ACC112 (cell line): Measurements from ENCODE around the gene ANKLE2.
"Not testable (repeated sequence)": the region's sequence is repeated elsewhere in the genome, so short reads cannot be mapped to it uniquely, and the experiment has no call there.

ENCODE experiments used
- H2AFZ ChIP-seq: fragments of 200-600 bp; sonication (generic); one replicate; pipeline ENCODE4 v1.6.0; 2017; ENCODE audit warnings: antibody characterized with exemption, low read length; ENCODE audit not compliant: unreplicated experiment
- H3K27ac ChIP-seq: fragments of 200-600 bp; sonication (generic); 2 replicates; pipeline ENCODE4 v1.5.1; 2014; ENCODE audit warnings: low read depth, mild to moderate bottlenecking, antibody characterized with exemption, low read length, moderate library complexity
- H3K27me3 ChIP-seq: fragments of 200-600 bp; sonication (generic); 2 replicates; pipeline ENCODE4 v1.6.1; 2014; ENCODE audit warnings: mild to moderate bottlenecking, antibody characterized with exemption, low read length, moderate library complexity, mixed read lengths; ENCODE audit not compliant: insufficient read depth
- H3K36me3 ChIP-seq: fragments of 200-600 bp; sonication (generic); 2 replicates; pipeline ENCODE4 v1.6.1; 2016; ENCODE audit warnings: mild to moderate bottlenecking, antibody characterized with exemption, low read length, moderate library complexity, mixed read lengths; ENCODE audit not compliant: insufficient read depth
- H3K4me1 ChIP-seq: fragments of 200-600 bp; sonication (generic); one replicate; pipeline ENCODE4 v1.6.1; 2016; ENCODE audit warnings: low read length, mixed read lengths; ENCODE audit not compliant: insufficient read depth, unreplicated experiment, control insufficient read depth
- H3K4me3 ChIP-seq: fragments of 200-600 bp; sonication (generic); 2 replicates; pipeline ENCODE4 v1.5.1; 2014; ENCODE audit warnings: mild to moderate bottlenecking, low read depth, low read length
- H3K79me2 ChIP-seq: fragments of 200-600 bp; sonication (generic); one replicate; pipeline ENCODE4 v1.6.0; 2016; ENCODE audit warnings: low read length; ENCODE audit not compliant: control insufficient read depth, unreplicated experiment, insufficient read depth

Gene ANKLE2

DNA sequence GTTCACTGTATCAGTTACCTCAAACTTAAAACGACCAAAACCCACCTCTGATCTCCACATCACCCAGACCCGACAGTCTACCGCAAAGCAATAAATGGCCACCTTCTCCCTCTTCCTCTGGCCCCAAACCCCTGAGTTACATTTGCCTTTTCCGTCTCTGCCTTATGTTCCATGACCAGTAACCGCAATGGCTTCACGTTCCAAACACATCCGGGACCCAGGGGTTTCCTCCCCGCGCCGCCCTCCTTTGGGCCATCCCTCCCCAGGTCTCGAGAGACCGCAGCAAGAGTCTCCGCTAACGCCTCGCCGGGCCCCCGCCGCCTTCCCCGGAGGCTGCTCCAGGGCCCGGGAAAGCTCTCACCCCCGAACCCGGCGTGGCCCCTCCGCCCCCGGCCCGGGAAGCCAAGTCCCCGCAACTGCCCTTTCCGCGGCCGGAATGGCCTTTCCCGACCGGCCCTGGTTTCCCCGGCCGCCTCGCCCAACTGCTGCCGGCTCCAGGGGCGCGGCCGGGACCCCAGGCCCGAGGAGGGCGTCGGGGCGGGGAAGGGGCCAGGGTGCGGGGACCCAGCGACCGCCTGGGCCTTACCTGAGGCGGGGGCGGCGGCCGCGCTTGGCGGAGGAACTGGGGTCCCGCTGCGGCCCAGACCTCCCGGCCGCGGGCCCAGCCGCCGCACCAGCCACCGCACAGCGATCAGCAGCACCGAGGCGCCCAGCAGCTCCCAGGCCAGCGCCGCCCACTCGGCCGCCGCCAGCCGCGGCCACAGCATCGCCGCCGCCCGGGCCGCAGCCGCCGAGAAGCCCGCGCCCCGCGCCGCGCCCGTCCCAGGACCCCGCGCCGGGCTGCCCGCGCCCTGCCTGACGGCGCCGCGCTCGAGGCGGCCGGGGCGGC is at the start of gene ANKLE2:
Gene ANKLE2 (minus strand): TSS at position 801 of the 889 bp plus-strand sequence. CDS start 34 bp downstream, at position 767.
- Histone ChIP-seq H3K36me3 (peaks cover 11% of the 10 kb centered on the region), H3K27me3 (no peaks in the 10 kb centered on the region), H3K4me3 (peak within 1 kb of the TSS; percentile 95), H3K4me1 (peaks cover 5% of the 10 kb centered on the region), H2AFZ (peak within 1 kb of the TSS; percentile 72), H3K27ac (peak within 1 kb of the TSS; percentile 99), H3K79me2 (peaks cover 56% of the 10 kb centered on the region)

- not testable (repeated sequence) for H2AFZ ChIP-seq, H3K27me3 ChIP-seq, H3K27ac ChIP-seq, H3K4me3 ChIP-seq, H3K4me1 ChIP-seq
- H3K36me3 ChIP-seq, result peaks cover 45% of the 10 kb centered on the region
- peaks cover 35% of the 10 kb centered on the region for H3K79me2 ChIP-seq
Measured at GRCh38 chr12:132809391-132809790, 47.8 kb upstream of the ANKLE2 start.

DNA sequence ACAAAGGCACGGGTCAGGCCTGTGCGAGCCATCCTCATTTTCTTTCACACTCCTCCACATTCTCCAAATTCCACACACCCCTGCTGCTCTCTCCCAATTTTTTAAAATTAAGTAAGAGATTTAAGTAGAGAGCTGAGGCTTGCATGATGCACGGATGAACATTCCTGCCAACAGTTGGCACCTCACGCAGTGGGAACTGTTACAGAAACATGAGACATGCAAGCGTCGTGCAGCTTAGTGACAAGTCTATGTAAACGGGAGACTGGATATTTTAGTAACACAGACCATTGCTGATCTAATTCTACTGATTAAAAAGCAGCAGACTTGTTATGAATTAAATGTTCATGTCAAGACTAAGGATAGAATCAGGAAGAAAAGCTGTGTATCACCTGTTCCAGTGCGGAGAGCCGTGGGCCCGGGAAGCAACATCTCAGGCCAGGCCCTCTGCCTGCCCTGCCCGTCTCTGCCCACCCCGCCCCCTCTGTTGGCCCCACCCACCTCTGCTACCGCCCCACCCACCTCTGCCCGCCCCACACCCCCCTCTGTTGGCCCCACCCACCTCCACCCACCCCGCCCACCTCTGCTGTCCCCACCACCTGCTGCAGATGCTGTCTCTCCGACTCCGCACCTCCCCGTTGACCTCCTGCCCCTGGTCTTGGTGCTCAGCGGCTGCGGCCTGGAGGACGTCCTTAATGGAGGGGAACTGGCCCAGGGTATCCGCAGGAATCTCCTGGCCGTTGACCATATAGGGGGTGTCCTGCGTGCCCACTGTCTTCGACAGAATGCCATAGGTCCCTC is 45.9 kb upstream of the ANKLE2 start:
- H3K79me2 ChIP-seq, result peaks cover 42% of the 10 kb centered on the region
- no peak overlapping the region for H3K27ac ChIP-seq
- no peaks in the 10 kb centered on the region for H3K4me1 ChIP-seq
- H2AFZ ChIP-seq, result no peak overlapping the region
- no peaks in the 10 kb centered on the region for H3K27me3 ChIP-seq
- peaks cover 43% of the 10 kb centered on the region for H3K36me3 ChIP-seq
- H3K4me3 ChIP-seq, result no peak overlapping the region

GRCh38 chr12:132806857-132807256 is 45.2 kb upstream of the ANKLE2 start:
- Histone ChIP-seq H3K4me3 (no peak overlapping the region), H3K4me1 (no peaks in the 10 kb centered on the region), H2AFZ (no peak overlapping the region), H3K27me3 (no peaks in the 10 kb centered on the region), H3K36me3 (peaks cover 39% of the 10 kb centered on the region), H3K79me2 (peaks cover 40% of the 10 kb centered on the region), H3K27ac (no peak overlapping the region)

DNA sequence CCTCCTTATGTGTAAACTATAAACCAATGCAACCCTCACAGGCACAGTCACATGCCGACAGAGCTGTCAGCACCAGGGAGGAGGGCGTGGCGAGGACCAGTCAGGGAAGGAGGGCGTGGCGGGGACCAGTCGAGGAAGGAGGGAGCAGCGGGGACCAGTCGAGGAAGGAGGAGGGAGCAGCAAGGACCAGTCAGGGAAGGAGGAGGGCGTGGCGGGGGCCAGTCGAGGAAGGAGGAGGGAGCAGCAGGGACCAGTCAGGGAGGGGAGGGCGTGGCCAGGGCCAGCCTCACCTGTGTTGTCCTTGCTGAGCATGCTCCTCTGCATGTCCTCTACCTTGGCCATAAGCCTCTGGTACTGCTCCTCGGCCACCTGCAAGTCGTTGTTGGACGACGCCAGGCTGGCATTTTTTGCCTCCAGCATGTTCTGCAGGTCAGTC is 42.8 kb upstream of the ANKLE2 start:
- Histone ChIP-seq H3K79me2 (peaks cover 44% of the 10 kb centered on the region), H3K4me3 (no peak overlapping the region), H3K27me3 (no peaks in the 10 kb centered on the region), H3K36me3 (peaks cover 49% of the 10 kb centered on the region), H3K27ac (no peak overlapping the region), H2AFZ (no peak overlapping the region), H3K4me1 (no peaks in the 10 kb centered on the region)

DNA sequence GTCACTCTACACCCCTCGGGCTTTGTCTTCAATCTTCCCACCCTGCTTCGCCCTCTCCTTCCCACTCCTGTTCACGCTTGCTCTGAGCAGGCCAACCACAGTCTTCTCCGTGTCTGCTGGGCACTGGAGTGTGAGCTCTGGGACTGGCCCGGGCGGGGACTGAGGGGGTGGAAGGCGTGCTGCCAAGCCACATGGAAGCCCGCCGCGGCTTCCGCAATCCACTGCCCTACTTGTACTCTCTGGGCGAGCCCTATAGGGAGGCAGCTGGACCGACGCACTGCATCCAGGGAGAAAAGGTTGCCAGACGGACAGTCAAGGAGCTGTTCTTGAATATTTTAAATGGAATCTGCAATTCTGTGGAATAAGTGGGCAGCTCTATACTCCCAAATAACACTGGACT is 42.3 kb upstream of the ANKLE2 start:
- peaks cover 54% of the 10 kb centered on the region for H3K36me3 ChIP-seq
- H3K27me3 ChIP-seq, result no peaks in the 10 kb centered on the region
- no peaks in the 10 kb centered on the region for H3K4me1 ChIP-seq
- H3K4me3 ChIP-seq, result no peak overlapping the region
- H3K79me2 ChIP-seq, result peaks cover 48% of the 10 kb centered on the region
- H3K27ac ChIP-seq, result no peak overlapping the region
- H2AFZ ChIP-seq, result no peak overlapping the region

GRCh38 chr12:132803125-132803524 is 41.5 kb upstream of the ANKLE2 start:
- H3K79me2 ChIP-seq, result peaks cover 46% of the 10 kb centered on the region
- no peaks in the 10 kb centered on the region for H3K4me1 ChIP-seq
- no peak overlapping the region for H3K4me3 ChIP-seq
- H3K36me3 ChIP-seq, result peaks cover 54% of the 10 kb centered on the region
- no peak overlapping the region for H3K27ac ChIP-seq
- no peak overlapping the region for H2AFZ ChIP-seq
- H3K27me3 ChIP-seq, result no peaks in the 10 kb centered on the region

GRCh38 chr12:132801741-132802140 is 40.1 kb upstream of the ANKLE2 start:
- no peak overlapping the region for H3K27ac ChIP-seq
- no peak overlapping the region for H2AFZ ChIP-seq
- H3K4me1 ChIP-seq, result no peaks in the 10 kb centered on the region
- peaks cover 50% of the 10 kb centered on the region for H3K36me3 ChIP-seq
- H3K4me3 ChIP-seq, result no peak overlapping the region
- H3K79me2 ChIP-seq, result peaks cover 38% of the 10 kb centered on the region
- no peaks in the 10 kb centered on the region for H3K27me3 ChIP-seq

GRCh38 chr12:132798836-132799235 is 37.2 kb upstream of the ANKLE2 start:
- H3K4me3 ChIP-seq, result no peak overlapping the region
- no peak overlapping the region for H2AFZ ChIP-seq
- H3K27me3 ChIP-seq, result no peaks in the 10 kb centered on the region
- peaks cover 59% of the 10 kb centered on the region for H3K36me3 ChIP-seq
- H3K79me2 ChIP-seq, result peaks cover 30% of the 10 kb centered on the region
- H3K4me1 ChIP-seq, result no peaks in the 10 kb centered on the region
- H3K27ac ChIP-seq, result no peak overlapping the region

GRCh38 chr12:132797820-132798570 is 36.4 kb upstream of the ANKLE2 start:
- Histone ChIP-seq H3K36me3 (peaks cover 56% of the 10 kb centered on the region), H3K27me3 (no peaks in the 10 kb centered on the region), H3K4me1 (no peaks in the 10 kb centered on the region), H3K27ac (no peak overlapping the region), H3K79me2 (peaks cover 29% of the 10 kb centered on the region), H2AFZ (no peak overlapping the region), H3K4me3 (no peak overlapping the region)
